ENCODE measurements around the gene GRB2. TPM values are rescaled to one million over a fixed set of nuclear protein-coding genes. Genes with fewer than 3 reads are reported as not detected.

GRB2 gene
- 90.8 and 106 TPM in 2 replicates for total RNA-seq (2014; rRNA removed; shearing (Covaris generic))

DNA sequence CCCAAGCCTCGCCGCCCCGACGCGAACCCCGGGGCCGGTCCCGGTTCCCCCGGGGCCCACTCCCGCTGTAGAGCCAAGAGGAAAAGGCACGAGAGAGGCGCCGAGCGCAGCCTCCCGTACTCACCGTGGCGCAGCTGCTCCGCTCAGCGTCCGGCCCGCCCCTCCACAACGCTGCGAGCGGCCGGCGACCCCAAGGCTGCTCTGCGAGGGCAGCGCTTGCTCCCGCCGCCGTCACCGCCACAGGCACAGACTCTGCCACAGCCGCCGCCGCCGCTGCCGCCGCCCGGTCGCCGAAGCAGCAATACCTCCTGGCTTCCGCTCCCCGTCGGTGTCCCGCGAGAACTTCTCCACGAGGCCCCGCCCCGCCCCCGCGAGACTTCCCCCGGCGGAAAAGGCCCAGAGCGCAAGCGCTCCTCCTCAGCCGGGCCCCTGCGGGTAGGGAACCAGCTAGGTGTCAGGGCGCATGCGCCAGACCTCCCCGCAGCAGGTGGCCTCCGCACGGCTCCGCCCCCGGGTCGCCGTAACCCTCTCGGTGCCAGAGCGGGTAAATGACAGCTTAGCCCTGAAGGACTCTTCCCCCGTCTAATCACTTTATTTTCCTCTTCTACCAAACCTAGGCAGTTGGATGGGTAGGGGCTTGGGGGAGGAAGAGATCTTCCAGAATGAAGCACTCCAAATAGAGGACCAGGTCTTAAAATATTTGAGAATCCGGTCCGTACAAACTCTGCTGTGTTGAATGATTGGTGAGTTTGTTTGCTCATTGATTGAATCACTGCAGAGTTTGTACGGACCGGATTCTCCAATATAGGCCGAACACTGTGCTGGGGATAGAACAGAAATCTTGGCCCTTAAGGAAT is at the start of gene GRB2:
GRB2 (minus strand) TSS at position 314 of the 857 bp plus-strand sequence. CDS start 12,050 bp downstream, outside the sequence.

DNA sequence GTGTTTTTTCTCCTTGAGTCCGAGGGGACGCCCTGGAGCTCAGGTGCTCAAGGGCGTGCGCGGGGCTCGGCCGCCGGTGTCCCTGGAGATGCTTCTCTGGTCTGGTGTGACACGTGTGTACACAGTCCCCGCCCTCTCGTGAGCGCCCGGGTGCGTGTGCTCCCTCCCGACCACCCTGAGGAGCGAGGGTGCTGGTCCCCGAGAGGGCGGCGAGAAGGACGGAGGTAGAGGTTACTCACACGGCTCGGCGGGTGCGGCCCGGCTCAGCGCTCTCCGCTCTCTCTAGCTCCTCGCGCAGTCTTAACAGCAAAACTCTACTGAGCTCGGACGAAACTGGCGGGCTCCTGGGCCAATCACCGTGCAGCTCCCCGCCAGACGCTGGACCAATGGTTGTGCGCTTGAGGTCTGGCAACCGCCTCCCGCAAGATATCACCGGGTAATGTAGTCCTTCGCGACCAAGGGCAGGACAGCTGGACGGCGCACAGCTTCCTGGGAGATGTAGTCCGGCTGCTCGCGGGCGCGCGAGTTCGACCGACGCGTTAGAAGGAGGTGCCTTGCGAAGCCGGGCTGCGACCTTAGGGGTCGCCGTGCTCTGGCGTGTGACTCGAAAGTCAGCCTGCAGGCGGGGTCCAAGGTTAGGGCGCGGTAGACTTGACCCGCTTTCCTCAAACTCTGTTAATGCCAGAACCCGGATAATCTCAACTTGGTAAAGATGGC is 116.2 kb downstream of the GRB2 start, which contains the start of gene SLC25A19:
SLC25A19 (minus strand) TSS at position 319 of the 717 bp plus-strand sequence. CDS start 2,669 bp downstream, outside the sequence.

DNA sequence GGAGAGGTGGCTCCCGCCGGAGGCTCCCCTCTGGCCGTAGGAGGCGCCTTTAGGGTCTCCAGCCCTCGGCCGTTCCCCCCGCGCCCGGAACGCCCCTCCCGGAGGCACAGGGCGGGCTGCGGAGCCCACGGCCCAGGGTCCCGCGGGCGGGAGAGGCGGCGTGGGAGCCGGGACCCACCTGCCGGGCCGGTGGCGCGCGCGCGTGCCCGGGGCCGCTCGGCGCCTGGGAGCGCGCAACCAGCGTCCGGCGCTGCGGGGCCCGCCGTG is 134.6 kb downstream of the GRB2 start, which contains the start of gene MIF4GD:
MIF4GD (minus strand) TSS at position 266 of the 267 bp plus-strand sequence. CDS start 1,036 bp downstream, outside the sequence.

Small RNA genes within 50 kb of the gene (small RNA-seq; reads per million reads assigned to genes)
- not detected for gene MIR3678
- not detected for gene RF00019
- not detected for gene RNU6-938P

Other genes with a start within 250 kb of the GRB2 start
- gene SUMO2, start 222.7 kb downstream of the GRB2 start, total RNA-seq (2014; rRNA removed; shearing (Covaris generic)) = 175 and 188 TPM in 2 replicates
- gene NUP85, start 200.0 kb downstream of the GRB2 start, total RNA-seq (2014; rRNA removed; shearing (Covaris generic)) = 36.7 and 42.1 TPM in 2 replicates
- gene GGA3, start 144.1 kb downstream of the GRB2 start, total RNA-seq (2014; rRNA removed; shearing (Covaris generic)) = 17.2 and 28.1 TPM in 2 replicates
- 62.5 and 77.0 TPM in 2 replicates for gene MRPS7, start 143.8 kb downstream of the GRB2 start, total RNA-seq (2014; rRNA removed; shearing (Covaris generic))
- 29.4 and 32.3 TPM in 2 replicates for gene MIF4GD, start 134.4 kb downstream of the GRB2 start, total RNA-seq (2014; rRNA removed; shearing (Covaris generic))
- 30.6 and 36.8 TPM in 2 replicates for gene SLC25A19, start 116.2 kb downstream of the GRB2 start, total RNA-seq (2014; rRNA removed; shearing (Covaris generic))
- gene TMEM94, start 51.0 kb upstream of the GRB2 start, total RNA-seq (2014; rRNA removed; shearing (Covaris generic)) = 21.4 and 25.2 TPM in 2 replicates
- 10.3 and 10.5 TPM in 2 replicates for gene CASKIN2, start 109.9 kb upstream of the GRB2 start, total RNA-seq (2014; rRNA removed; shearing (Covaris generic))
- gene TSEN54, start 110.8 kb upstream of the GRB2 start, total RNA-seq (2014; rRNA removed; shearing (Covaris generic)) = 18.9 and 22.1 TPM in 2 replicates
- gene LLGL2, start 120.0 kb upstream of the GRB2 start, total RNA-seq (2014; rRNA removed; shearing (Covaris generic)) = 6.6 and 7.1 TPM in 2 replicates
- gene MYO15B, start 182.1 kb upstream of the GRB2 start, total RNA-seq (2014; rRNA removed; shearing (Covaris generic)) = 6.4 and 6.9 TPM in 2 replicates
- gene SMIM5, start 227.8 kb upstream of the GRB2 start, total RNA-seq (2014; rRNA removed; shearing (Covaris generic)) = 0.57 and 1.2 TPM in 2 replicates

Data from A375 (cell line).